Smooth muscle cell (in vitro differentiated cells): ENCODE data around the gene RAB7A. TPM values are rescaled to one million over a fixed set of nuclear protein-coding genes. Genes with fewer than 3 reads are reported as not detected.

Experiments used
- DNase-seq: peaks from one replicate; lab custom pipeline; 2025; ENCODE audit not compliant: unreplicated experiment; lab: John Stamatoyannopoulos, UW
- H2AFZ ChIP-seq: fragments of 200-600 bp; sonication (generic); 2 replicates; pipeline ENCODE4 v1.6.0; 2016; ENCODE audit warnings: antibody characterized with exemption, low read depth, mild to moderate bottlenecking
- H3F3A ChIP-seq: fragments of 200-600 bp; sonication (generic); 2 replicates; pipeline ENCODE4 v1.6.0; 2017; ENCODE audit warnings: antibody characterized with exemption, low read depth
- H3K27ac ChIP-seq: fragments of 200-600 bp; sonication (generic); 2 replicates; pipeline ENCODE4 v1.5.1; 2016; ENCODE audit warnings: low read depth, mild to moderate bottlenecking
- H3K27me3 ChIP-seq: fragments of 200-600 bp; sonication (generic); 2 replicates; pipeline ENCODE4 v1.6.1; 2016; ENCODE audit warnings: low read depth, mild to moderate bottlenecking
- H3K36me3 ChIP-seq: fragments of 200-600 bp; sonication (generic); 2 replicates; pipeline ENCODE4 v1.5.1; 2016; ENCODE audit warnings: low read depth
- H3K4me1 ChIP-seq: fragments of 200-600 bp; sonication (generic); 2 replicates; pipeline ENCODE4 v1.5.1; 2016; ENCODE audit warnings: low read depth
- H3K4me2 ChIP-seq: fragments of 200-600 bp; sonication (generic); 2 replicates; pipeline ENCODE4 v1.6.0; 2016; ENCODE audit warnings: mild to moderate bottlenecking
- H3K4me3 ChIP-seq: fragments of 200-600 bp; sonication (generic); 2 replicates; pipeline ENCODE4 v1.5.1; 2016; ENCODE audit warnings: mild to moderate bottlenecking
- H3K79me2 ChIP-seq: fragments of 200-600 bp; sonication (generic); 2 replicates; pipeline ENCODE4 v1.6.0; 2016; ENCODE audit warnings: low read depth, mild to moderate bottlenecking
- H3K9ac ChIP-seq: fragments of 200-600 bp; sonication (generic); 2 replicates; pipeline ENCODE4 v1.6.0; 2016; ENCODE audit warnings: low read depth
- H3K9me3 ChIP-seq: fragments of 200-600 bp; sonication (generic); replicated peaks from 2 replicates; pipeline ENCODE4 v1.5.1; 2016; ENCODE audit warnings: low read depth
- H4K20me1 ChIP-seq: fragments of 200-600 bp; sonication (generic); 2 replicates; pipeline ENCODE4 v1.6.0; 2016; ENCODE audit warnings: low read depth
- WGBS: methylation state at CpG from one replicate; pipeline ENCODE4 v1.1.7; 2016; ENCODE audit warnings: low lambda C conversion rate; 5-methylcytosine and 5-hydroxymethylcytosine counted together
- polyA plus RNA-seq: library from polyadenylated mRNA; unstranded; fragments of >200 nt; fragmentation: Nextera tagmentation; extraction: Ambion mirVana; gene quantifications from 2 replicates; pipeline ENCODE4 v1.2.1, GENCODE V29; 2016
- total RNA-seq: library from RNA; depleted of rRNA; stranded (reverse); fragments of >200 nt; gene quantifications from 2 replicates; pipeline ENCODE4 v1.2.3, GENCODE V29; 2014
- TF ChIP-seq, protein P1 (sequence below): fragments of 200-600 bp; sonication (generic); IDR thresholded peaks from 2 replicates; pipeline ENCODE4 v1.5.1; 2017; ENCODE audit warnings: borderline replicate concordance, mild to moderate bottlenecking, antibody characterized with exemption; ENCODE audit not compliant: insufficient read depth, poor library complexity, severe bottlenecking

The RAB7A gene
- total and polyA plus RNA-seq, 2 experiments from 2014 or later = 103 to 169 TPM

DNA sequence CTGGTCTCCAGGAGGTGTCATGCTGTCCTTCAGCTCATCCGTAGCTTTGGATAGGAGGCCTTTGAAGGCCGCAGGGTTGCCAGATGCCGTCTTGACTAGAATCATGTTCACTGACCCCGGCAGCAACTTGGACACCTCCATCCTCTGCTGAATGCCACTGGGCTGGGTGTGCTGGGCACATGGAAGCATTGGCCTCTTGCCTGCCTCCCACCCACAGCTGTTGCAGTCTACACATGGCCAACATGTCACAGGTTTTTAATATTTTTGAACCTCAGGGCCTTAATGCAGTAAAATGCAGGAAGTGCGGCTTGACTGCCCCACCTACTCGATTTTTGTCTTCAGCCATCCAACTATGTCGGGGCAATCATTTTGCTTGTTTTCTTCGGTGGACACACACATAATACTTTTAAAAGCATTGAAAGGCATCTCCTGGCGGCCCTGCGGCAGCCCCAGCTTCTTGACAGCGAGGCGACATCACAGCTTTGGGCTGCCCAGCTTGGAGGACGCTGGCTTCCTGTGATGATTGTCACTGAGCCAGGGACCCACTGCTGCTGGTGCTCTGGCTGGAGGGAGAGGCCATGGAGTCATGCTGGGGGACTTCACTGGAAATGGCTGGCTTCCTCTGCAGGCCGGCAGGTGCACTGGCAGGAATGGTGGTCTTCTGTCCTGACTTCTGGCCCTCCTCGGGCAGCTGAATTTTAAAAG, 121.8 kb downstream of the RAB7A start:
- Histone ChIP-seq H3K4me3 (no peak overlapping the region), H3K9me3 (no peaks in the 10 kb centered on the region), H3K79me2 (no peaks in the 10 kb centered on the region), H3K4me1 (peaks cover 3% of the 10 kb centered on the region), H3F3A (no peaks in the 10 kb centered on the region), H3K27ac (no peak overlapping the region), H2AFZ (no peak overlapping the region), H3K4me2 (no peak overlapping the region), H3K9ac (no peak overlapping the region), H3K27me3 (no peaks in the 10 kb centered on the region), H4K20me1 (no peaks in the 10 kb centered on the region), H3K36me3 (no peaks in the 10 kb centered on the region)
- 95% methylated on average over 15 of the region's 15 CpGs for WGBS
- DNase-seq = no peak
- TF ChIP-seq, protein P1, sequence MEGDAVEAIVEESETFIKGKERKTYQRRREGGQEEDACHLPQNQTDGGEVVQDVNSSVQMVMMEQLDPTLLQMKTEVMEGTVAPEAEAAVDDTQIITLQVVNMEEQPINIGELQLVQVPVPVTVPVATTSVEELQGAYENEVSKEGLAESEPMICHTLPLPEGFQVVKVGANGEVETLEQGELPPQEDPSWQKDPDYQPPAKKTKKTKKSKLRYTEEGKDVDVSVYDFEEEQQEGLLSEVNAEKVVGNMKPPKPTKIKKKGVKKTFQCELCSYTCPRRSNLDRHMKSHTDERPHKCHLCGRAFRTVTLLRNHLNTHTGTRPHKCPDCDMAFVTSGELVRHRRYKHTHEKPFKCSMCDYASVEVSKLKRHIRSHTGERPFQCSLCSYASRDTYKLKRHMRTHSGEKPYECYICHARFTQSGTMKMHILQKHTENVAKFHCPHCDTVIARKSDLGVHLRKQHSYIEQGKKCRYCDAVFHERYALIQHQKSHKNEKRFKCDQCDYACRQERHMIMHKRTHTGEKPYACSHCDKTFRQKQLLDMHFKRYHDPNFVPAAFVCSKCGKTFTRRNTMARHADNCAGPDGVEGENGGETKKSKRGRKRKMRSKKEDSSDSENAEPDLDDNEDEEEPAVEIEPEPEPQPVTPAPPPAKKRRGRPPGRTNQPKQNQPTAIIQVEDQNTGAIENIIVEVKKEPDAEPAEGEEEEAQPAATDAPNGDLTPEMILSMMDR = no peak

DNA sequence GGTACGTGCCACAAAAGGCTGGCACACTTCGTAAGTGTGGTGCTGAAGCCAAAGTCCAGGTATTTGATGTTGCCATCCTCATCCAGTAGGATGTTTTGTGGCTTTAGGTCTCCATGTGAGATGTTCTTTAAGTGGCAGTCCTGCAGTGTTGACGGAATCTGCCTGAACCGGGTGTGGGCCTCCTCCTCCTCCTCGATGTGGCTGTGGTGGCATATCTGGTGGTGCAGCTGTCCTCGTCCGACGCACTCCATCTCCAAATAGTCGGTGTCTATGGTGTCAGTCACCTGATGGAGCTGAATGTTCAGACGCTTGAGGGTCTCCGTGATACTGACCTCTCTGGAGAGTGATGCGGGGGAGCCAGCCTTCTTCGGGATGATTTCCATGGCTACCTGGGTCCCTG, 123.0 kb downstream of the RAB7A start:
- Histone ChIP-seq H3K36me3 (no peaks in the 10 kb centered on the region), H3K4me3 (no peak overlapping the region), H4K20me1 (no peaks in the 10 kb centered on the region), H3K9ac (no peak overlapping the region), H3K27ac (no peak overlapping the region), H3K9me3 (no peaks in the 10 kb centered on the region), H3K27me3 (no peaks in the 10 kb centered on the region), H2AFZ (no peak overlapping the region), H3K79me2 (no peaks in the 10 kb centered on the region), H3K4me2 (no peak overlapping the region), H3F3A (no peaks in the 10 kb centered on the region), H3K4me1 (peaks cover 3% of the 10 kb centered on the region)
- TF ChIP-seq, protein P1 = no peak
- 93% methylated on average over 13 of the region's 13 CpGs for WGBS
- no peak for DNase-seq

DNA sequence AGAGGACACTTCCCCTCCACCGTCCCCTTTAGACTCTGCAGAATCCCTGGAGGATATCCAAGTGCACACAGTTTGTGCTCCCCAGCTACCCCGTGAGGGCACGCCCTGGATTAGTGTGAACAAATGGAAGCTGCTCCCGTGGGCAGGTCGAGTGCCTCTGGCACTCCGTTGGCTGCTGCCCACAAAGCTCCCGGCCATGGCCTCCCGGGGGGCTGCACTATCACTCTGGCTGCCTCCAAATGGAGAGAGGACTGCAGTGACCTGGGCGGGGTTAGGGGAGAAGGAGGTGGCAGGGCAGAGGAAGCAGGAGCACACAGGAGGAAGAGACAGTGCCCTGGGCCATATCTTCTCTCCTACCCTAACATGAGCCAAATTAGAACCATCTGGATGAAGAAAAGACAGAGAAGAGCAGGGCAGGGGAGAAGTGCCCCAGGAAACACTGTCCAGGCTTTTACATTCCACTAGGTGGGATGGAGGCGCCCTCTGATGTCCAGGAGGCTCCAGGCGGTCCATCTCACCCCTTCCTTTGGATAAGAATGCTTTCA, 124.0 kb downstream of the RAB7A start:
- Histone ChIP-seq H3K4me2 (no peak overlapping the region), H3K36me3 (no peaks in the 10 kb centered on the region), H3F3A (no peaks in the 10 kb centered on the region), H3K4me3 (no peak overlapping the region), H3K79me2 (no peaks in the 10 kb centered on the region), H4K20me1 (no peaks in the 10 kb centered on the region), H2AFZ (no peak overlapping the region), H3K9me3 (peaks cover 4% of the 10 kb centered on the region), H3K9ac (no peak overlapping the region), H3K27ac (no peak overlapping the region), H3K27me3 (no peaks in the 10 kb centered on the region), H3K4me1 (peaks cover 3% of the 10 kb centered on the region)
- TF ChIP-seq, protein P1 = no peak
- no peak for DNase-seq
- 76% methylated on average over 11 of the region's 11 CpGs for WGBS

DNA sequence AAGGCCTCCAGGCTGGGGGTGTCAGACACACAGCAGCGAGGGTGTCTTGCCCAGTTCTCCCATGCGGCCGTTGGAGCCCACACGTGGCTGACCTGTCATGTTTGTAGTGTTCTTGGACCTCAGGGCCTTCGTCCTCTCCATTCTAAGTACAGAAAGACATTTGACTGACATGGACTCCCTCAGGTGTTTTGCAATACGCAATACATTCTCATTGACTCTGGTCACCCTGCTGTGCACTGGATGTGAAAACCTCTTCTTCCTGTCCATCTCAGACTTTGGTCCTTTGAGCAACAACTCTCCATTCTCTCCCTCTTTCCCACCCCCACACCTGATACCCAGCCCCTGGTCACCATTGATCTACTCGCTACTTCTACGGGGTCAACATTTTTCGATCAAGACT, 124.6 kb downstream of the RAB7A start:
- Histone ChIP-seq H4K20me1 (no peaks in the 10 kb centered on the region), H3K9me3 (peaks cover 5% of the 10 kb centered on the region), H3K27ac (no peak overlapping the region), H3K36me3 (no peaks in the 10 kb centered on the region), H3K4me3 (no peak overlapping the region), H3K27me3 (no peaks in the 10 kb centered on the region), H3K9ac (no peak overlapping the region), H3F3A (no peaks in the 10 kb centered on the region), H2AFZ (no peak overlapping the region), H3K4me1 (peaks cover 3% of the 10 kb centered on the region), H3K79me2 (no peaks in the 10 kb centered on the region), H3K4me2 (no peak overlapping the region)
- WGBS = 90% methylated on average over 9 of the region's 9 CpGs
- DNase-seq = no peak
- TF ChIP-seq, protein P1 = no peak
